ENCODE results near the gene TMEM174. TPM values are rescaled to one million over a fixed set of nuclear protein-coding genes. Genes with fewer than 3 reads are reported as not detected.
A peak's percentile ranks its signal among the peaks of the same experiment; 100 is the strongest.

The TMEM174 gene
- total RNA-seq, 1 donor from 2014 or later = not detected

DNA sequence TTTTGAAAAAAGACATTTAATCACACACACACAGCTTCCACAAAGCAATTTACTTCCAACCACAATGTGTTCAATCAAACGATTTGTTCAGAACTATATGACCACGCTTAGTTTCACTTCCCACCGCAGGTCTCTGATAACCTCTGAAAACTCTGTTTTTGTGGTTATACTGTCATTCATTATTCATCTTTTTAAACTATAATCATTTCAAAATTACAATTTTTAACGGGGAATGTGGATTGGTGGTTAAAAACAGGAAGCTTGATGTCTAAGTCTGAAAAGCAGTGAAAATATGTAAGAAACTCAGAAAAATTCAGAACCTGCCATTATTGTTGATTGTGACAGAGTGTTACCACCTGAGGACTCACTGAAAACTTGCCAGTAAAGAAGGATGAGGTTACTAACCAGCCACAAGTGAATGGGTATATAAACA is 12.7 kb upstream of the TMEM174 start:
- no peak for DNase-seq
- H3K27me3 ChIP-seq (ENCODE audit: low read depth) = peaks cover 76% of the 10 kb centered on the region
- no peaks in the 10 kb centered on the region for H3K4me1 ChIP-seq
- H3K36me3 ChIP-seq = no peaks in the 10 kb centered on the region
- H3K27ac ChIP-seq (replicated peaks) = no peak overlapping the region
- TF ChIP-seq, protein P1, sequence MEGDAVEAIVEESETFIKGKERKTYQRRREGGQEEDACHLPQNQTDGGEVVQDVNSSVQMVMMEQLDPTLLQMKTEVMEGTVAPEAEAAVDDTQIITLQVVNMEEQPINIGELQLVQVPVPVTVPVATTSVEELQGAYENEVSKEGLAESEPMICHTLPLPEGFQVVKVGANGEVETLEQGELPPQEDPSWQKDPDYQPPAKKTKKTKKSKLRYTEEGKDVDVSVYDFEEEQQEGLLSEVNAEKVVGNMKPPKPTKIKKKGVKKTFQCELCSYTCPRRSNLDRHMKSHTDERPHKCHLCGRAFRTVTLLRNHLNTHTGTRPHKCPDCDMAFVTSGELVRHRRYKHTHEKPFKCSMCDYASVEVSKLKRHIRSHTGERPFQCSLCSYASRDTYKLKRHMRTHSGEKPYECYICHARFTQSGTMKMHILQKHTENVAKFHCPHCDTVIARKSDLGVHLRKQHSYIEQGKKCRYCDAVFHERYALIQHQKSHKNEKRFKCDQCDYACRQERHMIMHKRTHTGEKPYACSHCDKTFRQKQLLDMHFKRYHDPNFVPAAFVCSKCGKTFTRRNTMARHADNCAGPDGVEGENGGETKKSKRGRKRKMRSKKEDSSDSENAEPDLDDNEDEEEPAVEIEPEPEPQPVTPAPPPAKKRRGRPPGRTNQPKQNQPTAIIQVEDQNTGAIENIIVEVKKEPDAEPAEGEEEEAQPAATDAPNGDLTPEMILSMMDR (IDR thresholded peaks at IDR 0.05; ENCODE audit: borderline replicate concordance) = no peak
- no peak overlapping the region for H3K4me3 ChIP-seq
- no peaks in the 10 kb centered on the region for H3K9me3 ChIP-seq (replicated peaks)
- intact Hi-C loops (cut with micrococcal nuclease) = no loop called here

DNA sequence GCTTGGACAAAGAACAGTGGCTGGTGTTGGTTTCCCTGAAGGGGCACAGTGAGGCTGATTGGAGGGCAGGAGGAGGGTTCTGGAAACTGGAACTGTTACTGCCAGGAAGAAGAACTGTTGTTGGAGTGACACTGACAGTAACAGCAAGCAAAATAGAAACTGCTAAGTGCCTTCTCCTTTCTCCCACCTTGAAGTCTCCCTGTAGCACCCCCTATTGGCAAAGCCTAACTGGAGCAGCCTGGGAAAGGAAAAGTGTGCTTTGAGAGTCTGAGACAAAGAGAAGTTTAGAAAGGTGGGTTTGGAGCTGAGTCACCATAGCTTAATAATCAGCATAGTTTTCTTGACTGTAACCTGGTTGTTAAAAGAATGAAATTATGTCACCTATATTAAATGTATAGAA is 2.5 kb upstream of the TMEM174 start:
- intact Hi-C loops (cut with micrococcal nuclease) = no loop called here
- H3K4me3 ChIP-seq = no peak overlapping the region

DNA sequence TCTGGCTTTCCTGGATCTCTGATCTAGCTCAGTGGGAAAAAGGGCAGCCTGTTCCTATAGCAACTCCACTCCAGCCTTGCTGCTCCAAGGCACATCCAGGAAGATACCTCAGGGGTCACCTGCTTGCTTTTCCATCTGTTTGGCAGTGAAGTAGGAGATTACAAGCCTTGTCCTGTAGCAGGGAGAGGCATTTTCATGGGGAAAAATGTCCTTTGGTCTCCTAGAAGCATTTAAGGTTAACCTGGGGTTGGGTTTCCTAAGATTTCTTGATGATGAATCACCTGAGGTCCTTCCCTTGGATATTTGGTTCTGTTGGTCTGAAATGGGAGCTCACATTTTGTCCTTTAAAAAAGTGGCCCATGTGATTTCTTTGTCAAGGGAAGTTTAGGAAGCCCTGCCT is 1.5 kb upstream of the TMEM174 start:
- Histone ChIP-seq H3K4me1 (no peaks in the 10 kb centered on the region), H3K9me3 (replicated peaks) (no peaks in the 10 kb centered on the region), H3K36me3 (no peaks in the 10 kb centered on the region), H3K27me3 (ENCODE audit: low read depth) (peaks cover 64% of the 10 kb centered on the region), H3K4me3 (no peak overlapping the region), H3K27ac (replicated peaks) (no peak overlapping the region)
- TF ChIP-seq, protein P1 (IDR thresholded peaks at IDR 0.05; ENCODE audit: borderline replicate concordance) = no peak
- intact Hi-C loops (cut with micrococcal nuclease) = no loop called here
- no peak for DNase-seq

More for the DNA sequence above, 2.5 kb upstream of the TMEM174 start:
- no peak for DNase-seq
- TF ChIP-seq, protein P1 (IDR thresholded peaks at IDR 0.05; ENCODE audit: borderline replicate concordance) = peak; percentile 45
- no peak overlapping the region for H3K27ac ChIP-seq (replicated peaks)
- H3K36me3 ChIP-seq = no peaks in the 10 kb centered on the region
- peaks cover 61% of the 10 kb centered on the region for H3K27me3 ChIP-seq (ENCODE audit: low read depth)
- H3K4me1 ChIP-seq = no peaks in the 10 kb centered on the region
- H3K9me3 ChIP-seq (replicated peaks) = no peaks in the 10 kb centered on the region

DNA sequence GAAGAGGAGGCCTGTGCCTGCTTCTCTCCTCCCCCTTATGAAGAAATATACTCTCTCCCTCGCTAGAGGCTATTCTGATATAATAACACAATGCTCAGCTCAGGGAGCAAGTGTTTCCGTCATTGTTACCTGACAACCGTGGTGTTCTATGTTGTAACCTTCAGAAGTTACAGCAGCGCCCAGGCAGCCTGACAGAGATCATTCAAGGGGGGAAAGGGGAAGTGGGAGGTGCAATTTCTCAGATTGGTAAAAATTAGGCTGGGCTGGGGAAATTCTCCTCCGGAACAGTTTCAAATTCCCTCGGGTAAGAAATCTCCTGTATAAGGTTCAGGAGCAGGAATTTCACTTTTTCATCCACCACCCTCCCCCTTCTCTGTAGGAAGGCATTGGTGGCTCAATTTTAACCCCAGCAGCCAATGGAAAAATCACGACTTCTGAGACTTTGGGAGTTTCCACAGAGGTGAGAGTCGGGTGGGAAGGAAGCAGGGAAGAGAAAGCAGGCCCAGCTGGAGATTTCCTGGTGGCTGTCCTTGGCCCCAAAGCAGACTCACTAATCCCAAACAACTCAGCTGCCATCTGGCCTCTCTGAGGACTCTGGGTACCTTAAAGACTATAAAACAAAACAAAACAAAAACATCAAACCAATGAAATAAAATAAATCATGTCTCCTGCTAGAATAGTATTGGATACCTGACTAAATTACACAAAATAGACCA is 1.3 kb downstream of the TMEM174 start:
- Histone ChIP-seq H3K36me3 (no peaks in the 10 kb centered on the region), H3K27ac (replicated peaks) (no peak overlapping the region), H3K27me3 (ENCODE audit: low read depth) (peaks cover 76% of the 10 kb centered on the region), H3K9me3 (replicated peaks) (no peaks in the 10 kb centered on the region), H3K4me3 (no peak overlapping the region), H3K4me1 (no peaks in the 10 kb centered on the region)
- TF ChIP-seq, protein P1 (IDR thresholded peaks at IDR 0.05; ENCODE audit: borderline replicate concordance) = no peak
- intact Hi-C loops (cut with micrococcal nuclease) = no loop called here
- no peak for DNase-seq

DNA sequence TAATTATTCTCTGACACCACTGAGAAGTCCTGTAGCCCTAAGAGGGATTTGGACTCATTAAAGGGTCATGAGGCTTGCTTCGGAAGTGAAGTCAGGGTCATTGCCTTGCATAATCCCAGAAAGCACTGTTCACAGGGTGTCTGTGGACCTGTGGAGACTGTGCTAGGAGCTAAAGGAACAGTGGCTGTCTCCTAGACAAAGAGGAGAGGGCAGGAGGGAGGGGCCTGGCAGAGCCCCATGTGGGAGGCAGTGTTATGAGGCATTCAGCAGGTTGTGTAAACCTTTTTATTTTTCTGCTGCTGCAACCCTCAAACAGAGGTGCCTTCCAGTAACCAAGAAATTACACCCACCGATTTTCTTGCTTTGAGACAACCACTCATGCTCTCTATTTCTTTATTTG is 3.3 kb downstream of the TMEM174 start:
- intact Hi-C loops (cut with micrococcal nuclease) = no loop called here
- Histone ChIP-seq H3K4me3 (no peak overlapping the region), H3K9me3 (replicated peaks) (no peaks in the 10 kb centered on the region), H3K27me3 (ENCODE audit: low read depth) (peaks cover 69% of the 10 kb centered on the region), H3K36me3 (no peaks in the 10 kb centered on the region), H3K27ac (replicated peaks) (no peak overlapping the region), H3K4me1 (no peaks in the 10 kb centered on the region)
- DNase-seq = no peak
- TF ChIP-seq, protein P1 (IDR thresholded peaks at IDR 0.05; ENCODE audit: borderline replicate concordance) = no peak
